Fibroblast of villous mesenchyme (primary cell): ENCODE results near the gene AIFM3. TPM values are rescaled to one million over a fixed set of nuclear protein-coding genes. Genes with fewer than 3 reads are reported as not detected.

Experiments
- DNase-seq: peaks from one replicate; pipeline ENCODE4 v3.0.0-alpha.2; 2010; ENCODE audit warnings: low read depth
- H3K4me3 ChIP-seq: 2 replicates; pipeline ENCODE4 v1.5.1; 2011; ENCODE audit warnings: low read depth, mild to moderate bottlenecking, low read length
- CTCF ChIP-seq: IDR thresholded peaks from 2 replicates; pipeline ENCODE4 v1.5.1; 2012; ENCODE audit warnings: low read depth, mild to moderate bottlenecking, low read length; ENCODE audit not compliant: insufficient read depth
- total RNA-seq: library from RNA; depleted of rRNA; stranded (reverse); fragments of >200 nt; gene quantifications from 2 replicates; pipeline ENCODE4 v1.2.3, GENCODE V29; 2012

AIFM3 gene
- total RNA-seq, 1 donor: 0.43 TPM

GRCh38 chr22:20953668-20954500, 13.2 kb upstream of the AIFM3 start:
- no peak overlapping the region for H3K4me3 ChIP-seq
- peak; percentile 89 for DNase-seq
- no peak for TF ChIP-seq CTCF

- DNase-seq: no peak
- TF ChIP-seq CTCF: no peak
- H3K4me3 ChIP-seq: no peak overlapping the region
These were observed 11.5 kb upstream of the AIFM3 start for GRCh38 chr22:20955548-20955947.

- TF ChIP-seq CTCF: no peak
- H3K4me3 ChIP-seq: peak overlapping the region; percentile 76
- no peak for DNase-seq
These were observed 10.6 kb upstream of the AIFM3 start for GRCh38 chr22:20956258-20957101.

- peak overlapping the region; percentile 76 for H3K4me3 ChIP-seq
- no peak for TF ChIP-seq CTCF
- DNase-seq: no peak
These were observed 9.9 kb upstream of the AIFM3 start for GRCh38 chr22:20957102-20957682.

- DNase-seq: peak; percentile 35
- peak overlapping the region; percentile 76 for H3K4me3 ChIP-seq
- TF ChIP-seq CTCF: no peak
These were observed 9.2 kb upstream of the AIFM3 start for GRCh38 chr22:20957683-20958431.
